Neuron (in vitro differentiated cells): ENCODE measurements around the gene CTPS2.
"Not testable (repeated sequence)": the region's sequence is repeated elsewhere in the genome, so short reads cannot be mapped to it uniquely, and the experiment has no call there.

Experiments
- H2AFZ ChIP-seq: one replicate; pipeline ENCODE4 v1.6.1; 2013; ENCODE audit warnings: low read depth, mild to moderate bottlenecking, inconsistent platforms, low read length, moderate library complexity
- H3K27me3 ChIP-seq: one replicate; pipeline ENCODE4 v1.6.1; 2013; ENCODE audit warnings: low read length; ENCODE audit not compliant: insufficient read depth
- H3K36me3 ChIP-seq: one replicate; pipeline ENCODE4 v1.6.1; 2013; ENCODE audit warnings: low read length; ENCODE audit not compliant: insufficient read depth
- H3K4me1 ChIP-seq: one replicate; pipeline ENCODE4 v1.6.1; 2013; ENCODE audit warnings: low read length; ENCODE audit not compliant: insufficient read depth
- H3K4me3 ChIP-seq: 2 replicates; pipeline ENCODE4 v1.5.1; 2013; ENCODE audit warnings: mild to moderate bottlenecking, low read length, moderate library complexity
- H3K9me3 ChIP-seq: one replicate; pipeline ENCODE4 v1.6.1; 2013; ENCODE audit warnings: low read length

Gene CTPS2

GRCh38 chrX:16727637-16728036, 15.2 kb upstream of the CTPS2 start:
- no peaks in the 10 kb centered on the region for H3K27me3 ChIP-seq
- no peaks in the 10 kb centered on the region for H3K4me1 ChIP-seq
- H3K4me3 ChIP-seq = no peak overlapping the region
- peaks cover 3% of the 10 kb centered on the region for H3K36me3 ChIP-seq
- peaks cover 10% of the 10 kb centered on the region for H3K9me3 ChIP-seq
- H2AFZ ChIP-seq = no peak overlapping the region

GRCh38 chrX:16726347-16726988, 14.0 kb upstream of the CTPS2 start:
- H3K27me3 ChIP-seq, H2AFZ ChIP-seq, H3K4me1 ChIP-seq, H3K36me3 ChIP-seq, H3K4me3 ChIP-seq: not testable (repeated sequence)
- H3K9me3 ChIP-seq = peaks cover 10% of the 10 kb centered on the region

GRCh38 chrX:16725072-16725471, 12.6 kb upstream of the CTPS2 start:
- H3K27me3 ChIP-seq = no peaks in the 10 kb centered on the region
- H3K4me3 ChIP-seq = no peak overlapping the region
- peaks cover 5% of the 10 kb centered on the region for H3K4me1 ChIP-seq
- H3K9me3 ChIP-seq = peaks cover 6% of the 10 kb centered on the region
- H3K36me3 ChIP-seq = peaks cover 2% of the 10 kb centered on the region
- H2AFZ ChIP-seq = no peak overlapping the region

- Histone ChIP-seq H3K4me1 (peaks cover 6% of the 10 kb centered on the region), H3K36me3 (peaks cover 2% of the 10 kb centered on the region), H3K9me3 (peaks cover under 1% of the 10 kb centered on the region), H3K27me3 (no peaks in the 10 kb centered on the region), H2AFZ (no peak overlapping the region), H3K4me3 (no peak overlapping the region)
Observed at GRCh38 chrX:16722481-16722880, 10.0 kb upstream of the CTPS2 start.

GRCh38 chrX:16719334-16720084, 7.0 kb upstream of the CTPS2 start, which contains the start of gene SYAP1:
SYAP1 (plus strand) TSS chrX:16719612; CDS start chrX:16719725, 113 bp downstream.
- Histone ChIP-seq H3K27me3 (no peaks in the 10 kb centered on the region), H2AFZ (peak within 1 kb of the TSS; percentile 7), H3K36me3 (peaks cover 2% of the 10 kb centered on the region), H3K4me3 (peak within 1 kb of the TSS; percentile 78), H3K9me3 (no peaks in the 10 kb centered on the region), H3K4me1 (peaks cover 6% of the 10 kb centered on the region)

GRCh38 chrX:16718824-16719333, 6.4 kb upstream of the CTPS2 start:
- H3K27me3 ChIP-seq = no peaks in the 10 kb centered on the region
- H3K36me3 ChIP-seq = no peaks in the 10 kb centered on the region
- H2AFZ ChIP-seq = peak overlapping the region; percentile 4
- H3K4me3 ChIP-seq = peak overlapping the region; percentile 78
- H3K9me3 ChIP-seq = no peaks in the 10 kb centered on the region
- H3K4me1 ChIP-seq = peaks cover 6% of the 10 kb centered on the region

GRCh38 chrX:16716451-16716850, 4.0 kb upstream of the CTPS2 start:
- peaks cover 11% of the 10 kb centered on the region for H3K4me1 ChIP-seq
- not testable (repeated sequence) for H2AFZ ChIP-seq, H3K36me3 ChIP-seq, H3K27me3 ChIP-seq, H3K9me3 ChIP-seq, H3K4me3 ChIP-seq

GRCh38 chrX:16715638-16716037, 3.2 kb upstream of the CTPS2 start:
- not testable (repeated sequence) for H3K9me3 ChIP-seq, H3K4me3 ChIP-seq, H3K36me3 ChIP-seq, H2AFZ ChIP-seq, H3K27me3 ChIP-seq
- peaks cover 13% of the 10 kb centered on the region for H3K4me1 ChIP-seq

- Histone ChIP-seq H3K9me3 (no peaks in the 10 kb centered on the region), H3K27me3 (no peaks in the 10 kb centered on the region), H3K36me3 (no peaks in the 10 kb centered on the region), H3K4me1 (peaks cover 8% of the 10 kb centered on the region), H2AFZ (no peak overlapping the region), H3K4me3 (no peak overlapping the region)
Observed at GRCh38 chrX:16714504-16714903, 2.0 kb upstream of the CTPS2 start.

GRCh38 chrX:16711893-16712547, 449 bp downstream of the CTPS2 start:
- peak overlapping the region; percentile 97 for H2AFZ ChIP-seq
- peak overlapping the region; percentile 61 for H3K4me3 ChIP-seq
- no peaks in the 10 kb centered on the region for H3K27me3 ChIP-seq
- peaks cover 8% of the 10 kb centered on the region for H3K4me1 ChIP-seq
- H3K36me3 ChIP-seq = peaks cover 12% of the 10 kb centered on the region
- H3K9me3 ChIP-seq = no peaks in the 10 kb centered on the region

- H3K9me3 ChIP-seq = no peaks in the 10 kb centered on the region
- H3K4me1 ChIP-seq = peaks cover 8% of the 10 kb centered on the region
- H2AFZ ChIP-seq = peak overlapping the region; percentile 97
- peaks cover 14% of the 10 kb centered on the region for H3K36me3 ChIP-seq
- H3K4me3 ChIP-seq = peak overlapping the region; percentile 61
- no peaks in the 10 kb centered on the region for H3K27me3 ChIP-seq
Observed at GRCh38 chrX:16711219-16711811, 1.2 kb downstream of the CTPS2 start.

GRCh38 chrX:16708016-16708415, 4.5 kb downstream of the CTPS2 start:
- H3K36me3 ChIP-seq = peaks cover 15% of the 10 kb centered on the region
- peaks cover 8% of the 10 kb centered on the region for H3K4me1 ChIP-seq
- H2AFZ ChIP-seq = no peak overlapping the region
- no peaks in the 10 kb centered on the region for H3K27me3 ChIP-seq
- no peaks in the 10 kb centered on the region for H3K9me3 ChIP-seq
- no peak overlapping the region for H3K4me3 ChIP-seq

GRCh38 chrX:16705370-16705769, 7.1 kb downstream of the CTPS2 start:
- no peak overlapping the region for H2AFZ ChIP-seq
- H3K4me1 ChIP-seq = no peaks in the 10 kb centered on the region
- peaks cover 30% of the 10 kb centered on the region for H3K36me3 ChIP-seq
- no peaks in the 10 kb centered on the region for H3K27me3 ChIP-seq
- H3K9me3 ChIP-seq = no peaks in the 10 kb centered on the region
- no peak overlapping the region for H3K4me3 ChIP-seq
